Stimulated activated CD4-positive, alpha-beta T cell treated with anti-CD3 and anti-CD28 coated beads, TNF-alpha, amount 100 ng/mL, for 1 hour (primary cell): Measurements from ENCODE around the gene SLC9B2.

Experiments used
- DNase-seq, 3 donors: peaks; one replicate each; pipeline ENCODE4 v3.0.0-alpha.2; 2020; ENCODE audit warnings: low read depth in 3 of 3, low spot score in 1 of 3

SLC9B2 gene

DNA sequence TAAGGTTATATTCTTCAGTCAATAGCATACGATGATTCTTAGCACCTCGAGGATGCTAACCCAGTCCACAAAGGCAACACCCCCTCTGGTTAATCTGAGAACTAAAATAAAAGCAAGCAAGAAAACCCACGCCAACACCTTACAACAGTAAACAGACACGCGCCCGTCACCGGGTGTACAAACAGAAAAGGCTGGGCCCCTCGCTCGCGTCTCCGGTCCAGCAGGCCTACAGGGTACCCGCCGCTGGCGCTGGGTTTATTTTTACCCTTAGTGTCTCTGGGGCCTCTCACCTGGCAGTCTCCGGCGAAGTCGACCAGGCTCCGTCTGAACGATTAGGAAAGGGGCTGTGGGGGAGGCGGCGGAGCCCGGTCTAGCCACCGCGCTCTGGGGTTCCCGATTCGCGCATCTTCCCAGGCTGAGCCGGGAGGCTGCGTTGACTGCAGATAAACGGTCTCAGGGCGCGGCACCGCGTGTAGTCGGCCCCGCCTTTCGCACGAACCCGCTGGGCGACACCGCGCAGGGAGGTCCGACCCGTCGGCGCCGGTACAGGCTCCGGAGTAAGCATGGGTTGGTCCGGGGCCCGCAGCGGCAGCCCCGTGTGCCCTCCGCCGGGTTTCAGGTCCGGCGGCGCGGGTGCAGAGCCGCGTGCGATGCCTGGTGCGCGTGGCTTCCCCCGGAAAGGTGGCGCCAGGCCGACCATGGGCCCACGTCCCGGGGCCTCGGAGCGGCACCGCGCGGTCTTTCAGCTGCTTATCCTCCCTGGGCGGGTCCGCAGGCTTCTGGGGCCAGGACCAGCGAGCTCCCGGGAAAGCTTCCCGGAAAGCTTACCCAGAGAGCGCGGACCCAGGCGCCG lies 441 bp downstream of the SLC9B2 start:
- peak; percentile 13 to 51 (median 28) for DNase-seq

DNA sequence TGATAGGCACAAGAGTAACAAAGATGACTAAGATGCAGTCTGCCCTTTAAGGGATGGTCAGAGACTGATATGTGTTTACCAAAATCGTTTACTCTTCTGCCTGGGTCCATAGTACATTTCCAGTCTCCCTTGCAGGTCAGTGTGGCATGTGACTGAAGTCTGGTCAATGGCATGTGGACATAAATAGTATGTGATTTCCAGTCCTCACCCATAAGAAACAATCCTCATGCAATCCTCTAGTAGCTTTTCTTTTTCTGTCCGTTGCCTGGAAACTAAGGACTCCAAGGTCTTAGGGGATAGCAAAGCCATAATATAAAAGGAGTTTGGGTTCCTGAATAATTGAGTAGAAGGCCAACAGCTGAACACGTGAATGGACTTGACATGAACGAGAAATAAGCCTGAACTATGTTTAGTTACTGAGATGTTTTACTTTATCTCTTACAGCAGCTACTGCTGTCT lies 1.1 kb downstream of the SLC9B2 start:
- DNase-seq = no peak

- no peak for DNase-seq
These were observed 1.7 kb downstream of the SLC9B2 start for GRCh38 chr4:103074744-103075434.

GRCh38 chr4:103073792-103074438 lies 2.6 kb downstream of the SLC9B2 start:
- no peak for DNase-seq

GRCh38 chr4:103067841-103068547 lies 8.6 kb downstream of the SLC9B2 start:
- DNase-seq = no peak

- no peak for DNase-seq
These were observed 16.0 kb downstream of the SLC9B2 start for GRCh38 chr4:103060453-103061148.

DNA sequence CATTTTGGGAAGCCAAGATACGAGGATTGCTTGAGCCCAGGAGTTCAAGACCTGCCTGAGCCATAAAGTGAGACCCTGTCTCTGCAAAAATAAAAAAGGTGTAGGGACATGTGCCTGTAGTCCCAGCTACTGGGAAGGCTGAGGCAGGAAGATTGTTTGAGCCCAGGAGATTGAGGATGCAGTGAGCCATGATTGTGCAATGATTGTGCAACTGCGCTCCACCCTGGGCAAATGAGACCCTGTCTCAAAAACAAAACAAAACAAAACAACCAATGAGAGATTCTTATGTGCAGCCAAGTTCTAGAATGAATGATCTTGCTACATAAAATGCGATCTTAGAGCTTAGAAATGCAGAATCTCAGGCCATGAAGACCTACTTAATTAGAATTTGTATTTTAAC lies 22.5 kb downstream of the SLC9B2 start:
- DNase-seq = no peak

DNA sequence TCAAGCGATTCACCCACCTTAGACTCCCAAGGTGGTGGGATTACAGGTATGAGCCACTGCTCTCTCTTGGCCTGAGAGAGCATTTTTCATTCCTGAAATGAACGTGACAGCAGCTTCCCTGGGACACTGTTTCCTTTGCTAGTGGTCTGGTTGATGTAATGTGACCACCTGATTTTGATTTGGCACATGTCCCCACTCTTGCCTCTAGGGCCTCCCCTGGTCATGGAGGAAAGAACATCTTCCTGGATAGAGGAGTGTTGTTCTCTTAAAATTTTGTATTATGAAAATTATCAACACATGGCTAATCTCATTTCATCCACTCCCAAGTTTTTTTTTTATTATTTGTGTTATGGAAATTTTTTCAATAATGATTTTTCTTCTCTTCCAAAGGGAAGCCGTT lies 23.8 kb downstream of the SLC9B2 start:
- DNase-seq = no peak

DNA sequence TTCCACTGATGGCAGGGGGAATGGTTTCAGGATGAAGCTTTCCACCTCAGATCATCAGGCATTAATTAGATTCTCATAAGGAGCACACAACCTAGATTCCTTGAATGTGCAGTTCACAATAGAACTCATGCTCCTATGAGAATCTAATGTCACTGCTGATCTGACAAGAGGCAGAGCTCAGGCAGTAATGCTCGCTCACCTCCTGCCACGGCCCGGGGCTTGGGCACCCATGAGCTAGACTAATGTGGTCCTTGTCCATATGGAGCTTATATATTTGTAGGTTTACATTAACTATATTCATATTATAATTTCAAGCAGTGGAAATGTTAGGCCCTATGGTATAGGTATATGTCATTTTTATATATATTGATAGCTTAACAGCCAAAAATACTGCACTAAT lies 24.4 kb downstream of the SLC9B2 start:
- no peak for DNase-seq

GRCh38 chr4:103050736-103051436 lies 25.7 kb downstream of the SLC9B2 start:
- DNase-seq = no peak

GRCh38 chr4:103046416-103047290 lies 29.9 kb downstream of the SLC9B2 start:
- peak in 1 of 3 donors; percentile 9 for DNase-seq

GRCh38 chr4:103044183-103044582 lies 32.4 kb downstream of the SLC9B2 start:
- DNase-seq = no peak

- no peak for DNase-seq
These were observed 40.4 kb downstream of the SLC9B2 start for GRCh38 chr4:103036169-103036568.

- no peak for DNase-seq
These were observed 44.0 kb downstream of the SLC9B2 start for GRCh38 chr4:103032574-103032973.

DNA sequence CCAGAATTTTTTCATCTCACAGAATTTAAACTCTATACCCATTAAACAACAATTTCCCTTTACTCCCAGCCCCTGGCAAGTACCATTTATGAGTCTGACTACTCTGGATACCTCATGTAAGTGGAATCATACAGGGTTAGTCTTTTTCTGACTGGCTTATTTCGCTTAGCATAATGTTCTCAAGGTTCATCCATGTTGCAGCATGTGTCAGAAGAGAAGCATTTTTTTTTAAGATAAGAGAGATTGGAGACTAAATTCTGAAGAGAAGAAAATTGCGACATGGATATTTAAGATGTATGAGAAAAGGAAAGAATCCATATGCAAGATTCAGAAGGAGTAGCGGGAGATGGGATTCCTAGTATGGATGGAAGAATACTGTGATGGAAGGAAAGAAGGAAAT lies 45.8 kb downstream of the SLC9B2 start:
- DNase-seq = no peak

DNA sequence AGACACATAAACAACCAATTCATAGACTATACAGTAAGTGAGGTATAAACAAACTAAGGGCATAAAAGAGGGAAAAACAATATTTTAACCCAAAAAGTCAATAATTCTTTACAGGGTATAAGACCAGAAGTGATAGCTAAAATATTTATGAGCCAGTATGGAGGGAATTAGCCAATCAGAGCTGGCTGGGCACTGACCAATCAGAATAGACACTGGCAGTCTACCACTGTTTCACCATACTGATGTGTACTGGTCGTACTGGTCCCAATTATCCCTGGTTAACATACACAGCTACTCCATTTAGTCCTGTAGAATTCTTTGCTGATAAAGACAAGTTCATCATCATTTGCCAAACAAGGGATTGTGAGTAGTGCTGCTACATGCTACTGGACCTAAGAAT lies 47.3 kb downstream of the SLC9B2 start:
- no peak for DNase-seq

GRCh38 chr4:103026868-103027267 lies 49.7 kb downstream of the SLC9B2 start:
- DNase-seq = no peak

GRCh38 chr4:103024996-103025395 lies 51.6 kb downstream of the SLC9B2 start:
- DNase-seq = no peak

GRCh38 chr4:103021120-103021519 lies 55.4 kb downstream of the SLC9B2 start:
- no peak for DNase-seq
